Measurements from ENCODE around the gene CAMSAP1.

DNA sequence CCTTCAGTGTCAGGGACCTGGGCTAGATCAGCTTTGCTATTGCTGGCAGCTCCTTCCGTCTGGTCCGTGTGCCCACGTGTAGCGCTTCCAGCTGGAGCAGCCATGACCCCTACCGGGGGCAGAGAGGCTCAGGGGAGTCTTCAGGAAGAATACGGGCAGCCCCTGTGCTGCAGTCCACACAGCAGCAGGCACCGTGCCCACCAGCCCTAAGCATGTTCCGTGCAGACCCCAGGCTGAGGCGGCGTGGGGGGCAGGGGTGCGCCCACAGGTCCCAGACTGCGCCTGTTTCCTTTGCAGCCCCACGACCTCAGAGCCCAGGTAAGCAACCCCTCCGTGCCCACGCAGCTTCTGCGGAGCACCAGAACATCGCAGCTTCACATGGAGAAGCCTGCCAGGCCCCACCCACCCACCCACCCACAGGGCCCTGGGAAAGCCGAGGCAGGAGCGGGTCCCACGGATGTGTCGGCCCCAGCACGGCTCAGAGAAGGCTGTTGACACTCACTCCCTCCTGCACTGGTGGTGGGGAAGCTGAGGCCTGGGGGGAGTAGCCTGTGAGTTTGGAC lies 122.3 kb downstream of the CAMSAP1 start:
- TF ChIP-seq POLR2A (IDR thresholded peaks at IDR 0.05; ENCODE audit: low read depth, low read length) (no peak), RAD21 (IDR thresholded peaks at IDR 0.05; ENCODE audit: low read length) (no peak), MXI1 (IDR thresholded peaks at IDR 0.05; ENCODE audit: borderline replicate concordance, low read depth, low read length) (no peak), MAFK (IDR thresholded peaks at IDR 0.05; ENCODE audit: low read depth, low read length) (no peak), BHLHE40 (IDR thresholded peaks at IDR 0.05; ENCODE audit: low read depth, low read length) (no peak), RCOR1 (IDR thresholded peaks at IDR 0.05; ENCODE audit: insufficient replicate concordance, low read length) (no peak), RFX5 (IDR thresholded peaks at IDR 0.05; ENCODE audit: low read depth, low read length) (no peak), CEBPB (IDR thresholded peaks at IDR 0.05; ENCODE audit: low read depth, low read length) (no peak), NFE2L2 (IDR thresholded peaks at IDR 0.05; ENCODE audit: low read depth, low read length) (no peak)
- TF ChIP-seq, protein P1, sequence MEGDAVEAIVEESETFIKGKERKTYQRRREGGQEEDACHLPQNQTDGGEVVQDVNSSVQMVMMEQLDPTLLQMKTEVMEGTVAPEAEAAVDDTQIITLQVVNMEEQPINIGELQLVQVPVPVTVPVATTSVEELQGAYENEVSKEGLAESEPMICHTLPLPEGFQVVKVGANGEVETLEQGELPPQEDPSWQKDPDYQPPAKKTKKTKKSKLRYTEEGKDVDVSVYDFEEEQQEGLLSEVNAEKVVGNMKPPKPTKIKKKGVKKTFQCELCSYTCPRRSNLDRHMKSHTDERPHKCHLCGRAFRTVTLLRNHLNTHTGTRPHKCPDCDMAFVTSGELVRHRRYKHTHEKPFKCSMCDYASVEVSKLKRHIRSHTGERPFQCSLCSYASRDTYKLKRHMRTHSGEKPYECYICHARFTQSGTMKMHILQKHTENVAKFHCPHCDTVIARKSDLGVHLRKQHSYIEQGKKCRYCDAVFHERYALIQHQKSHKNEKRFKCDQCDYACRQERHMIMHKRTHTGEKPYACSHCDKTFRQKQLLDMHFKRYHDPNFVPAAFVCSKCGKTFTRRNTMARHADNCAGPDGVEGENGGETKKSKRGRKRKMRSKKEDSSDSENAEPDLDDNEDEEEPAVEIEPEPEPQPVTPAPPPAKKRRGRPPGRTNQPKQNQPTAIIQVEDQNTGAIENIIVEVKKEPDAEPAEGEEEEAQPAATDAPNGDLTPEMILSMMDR (conservative IDR thresholded peaks at IDR 0.05; ENCODE audit: low read depth, low read length) = no peak
- TF ChIP-seq, protein P2, sequence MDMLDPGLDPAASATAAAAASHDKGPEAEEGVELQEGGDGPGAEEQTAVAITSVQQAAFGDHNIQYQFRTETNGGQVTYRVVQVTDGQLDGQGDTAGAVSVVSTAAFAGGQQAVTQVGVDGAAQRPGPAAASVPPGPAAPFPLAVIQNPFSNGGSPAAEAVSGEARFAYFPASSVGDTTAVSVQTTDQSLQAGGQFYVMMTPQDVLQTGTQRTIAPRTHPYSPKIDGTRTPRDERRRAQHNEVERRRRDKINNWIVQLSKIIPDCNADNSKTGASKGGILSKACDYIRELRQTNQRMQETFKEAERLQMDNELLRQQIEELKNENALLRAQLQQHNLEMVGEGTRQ (IDR thresholded peaks at IDR 0.05; ENCODE audit: low read depth, low read length) = no peak

All from IMR-90 (cell line).